Measurements from ENCODE around the gene MYO7A. TPM values are rescaled to one million over a fixed set of nuclear protein-coding genes. Genes with fewer than 3 reads are reported as not detected.

The MYO7A gene
- total and polyA plus RNA-seq, 2 donors (not counting 1 experiment from before 2014, with no cell fraction given) = 0.03 to 0.07 TPM

DNA sequence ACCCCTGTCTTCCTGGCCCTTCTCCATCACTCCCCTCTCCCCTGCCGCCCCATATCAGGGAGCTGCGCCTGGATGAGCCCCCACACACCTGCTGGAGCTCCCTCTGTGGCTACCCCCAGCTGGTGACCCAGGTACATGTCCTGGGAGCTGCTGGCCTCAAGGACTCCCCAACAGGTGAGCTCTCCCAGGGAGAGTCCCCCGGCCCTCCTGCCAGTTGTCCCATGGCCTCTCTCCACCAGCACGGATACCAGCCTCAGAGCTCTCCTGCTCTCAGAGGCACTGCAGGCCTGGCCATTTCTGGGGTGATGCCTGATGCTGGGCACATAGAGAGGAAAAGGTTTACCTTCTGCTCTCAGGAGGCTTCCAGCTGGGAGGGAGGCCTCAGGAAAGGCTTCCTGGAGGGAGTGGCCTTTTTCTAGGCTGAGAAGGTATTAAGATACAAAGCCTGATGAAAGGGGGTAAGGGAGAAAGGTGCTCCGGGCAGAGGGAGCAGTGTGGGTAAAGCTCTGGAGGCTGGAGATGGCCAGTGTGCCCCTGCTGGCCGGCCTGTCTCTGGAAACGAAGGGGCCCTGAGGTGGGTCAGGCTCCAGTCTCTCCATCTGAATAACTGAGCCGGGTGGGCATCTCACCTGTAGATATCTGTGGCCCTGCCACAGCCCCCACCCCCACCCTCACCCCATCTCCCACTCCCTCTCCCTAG is 6.0 kb upstream of the MYO7A start:
- TF ChIP-seq CTCF (IDR thresholded peaks at IDR 0.05) = no peak
- no peak for TF ChIP-seq EZH2 (IDR thresholded peaks at IDR 0.05; ENCODE audit: borderline replicate concordance, insufficient read depth, low read depth, low read length, poor library complexity, severe bottlenecking)
- intact Hi-C loops (cut with micrococcal nuclease) = no loop called here
- ATAC-seq (ENCODE audit: low read depth) (no peak), DNase-seq (no peak)
- H3K9me3 ChIP-seq (ENCODE audit: control extremely low read depth in 1 of 3, control insufficient read depth in 2 of 3, insufficient read depth in 1 of 3, low read length in 2 of 3) = no peaks in the 10 kb centered on the region
- 89% methylated on average over 8 of the region's 8 CpGs for WGBS (ENCODE audit: insufficient coverage)
- ChIA-PET POLR2A (no interaction called here), CTCF (no interaction called here)
- H3K4me2 ChIP-seq (replicated peaks; ENCODE audit: low read depth, low read length, poor library complexity, severe bottlenecking) = no peak overlapping the region
- no peak overlapping the region for H3K4me3 Mint-ChIP-seq
- H3K27me3 ChIP-seq (replicated peaks in 1 of 4; ENCODE audit: control extremely low read depth in 1 of 4, control insufficient read depth in 3 of 4, insufficient read depth in 4 of 4, low read length in 3 of 4) = peaks cover 0 to 9% (median 0%) of the 10 kb centered on the region in 4 experiments
- no peaks in the 10 kb centered on the region for H3K79me2 ChIP-seq (ENCODE audit: control insufficient read depth, insufficient read depth, low read length)
- H4K20me1 ChIP-seq (ENCODE audit: control insufficient read depth, insufficient read depth, low read length, poor library complexity, severe bottlenecking) = no peaks in the 10 kb centered on the region
- H3K27ac ChIP-seq (ENCODE audit: low read length in 2 of 2) = no peak overlapping the region
- no peak overlapping the region for H2AFZ ChIP-seq (ENCODE audit: insufficient read depth, low read depth, low read length, poor library complexity, severe bottlenecking)
- H3K9ac ChIP-seq (ENCODE audit: low read length) = no peak overlapping the region
- no peak overlapping the region for H3K4me3 ChIP-seq (ENCODE audit: control extremely low read depth in 1 of 5, extremely low read depth in 1 of 5, insufficient read depth in 1 of 5, low read depth in 2 of 5, low read length in 4 of 5)
- H3K4me1 ChIP-seq (ENCODE audit: control insufficient read depth in 2 of 2, insufficient read depth in 2 of 2, low read length in 2 of 2) = peaks cover 3 to 4% of the 10 kb centered on the region in 2 donors
- H3K27me3 Mint-ChIP-seq = peaks cover 10% of the 10 kb centered on the region
- peaks cover 9% of the 10 kb centered on the region for H3K4me1 Mint-ChIP-seq
- H3K27ac Mint-ChIP-seq = no peak overlapping the region
- H3K36me3 ChIP-seq (replicated peaks in 1 of 2; ENCODE audit: control extremely low read depth in 1 of 2, control insufficient read depth in 1 of 2, extremely low read depth in 1 of 2, insufficient read depth in 2 of 2, low read length in 1 of 2) = no peaks in the 10 kb centered on the region
- H3K9me3 Mint-ChIP-seq (ENCODE audit: insufficient read depth) = no peaks in the 10 kb centered on the region

GRCh38 chr11:77122576-77123212 is 5.4 kb upstream of the MYO7A start:
- no peaks in the 10 kb centered on the region for H3K9me3 Mint-ChIP-seq (ENCODE audit: insufficient read depth)
- no peaks in the 10 kb centered on the region for H4K20me1 ChIP-seq (ENCODE audit: control insufficient read depth, insufficient read depth, low read length, poor library complexity, severe bottlenecking)
- H3K36me3 ChIP-seq (replicated peaks in 1 of 2; ENCODE audit: control extremely low read depth in 1 of 2, control insufficient read depth in 1 of 2, extremely low read depth in 1 of 2, insufficient read depth in 2 of 2, low read length in 1 of 2) = no peaks in the 10 kb centered on the region
- no peaks in the 10 kb centered on the region for H3K9me3 ChIP-seq (ENCODE audit: control extremely low read depth in 1 of 3, control insufficient read depth in 2 of 3, insufficient read depth in 1 of 3, low read length in 2 of 3)
- no peak for DNase-seq
- ChIA-PET CTCF (interaction anchor here (0.7 kb wide), 1 partner anchor 11 kb away, joined by 3 read pairs; no protein-coding TSS in a partner anchor), POLR2A (no interaction called here)
- H3K27ac Mint-ChIP-seq = no peak overlapping the region
- no peak overlapping the region for H3K27ac ChIP-seq (ENCODE audit: low read length in 2 of 2)
- H3K27me3 Mint-ChIP-seq = peaks cover 10% of the 10 kb centered on the region
- WGBS (ENCODE audit: insufficient coverage) = 89% methylated on average over 5 of the region's 7 CpGs
- H3K4me1 Mint-ChIP-seq = peaks cover 15% of the 10 kb centered on the region
- H3K27me3 ChIP-seq (replicated peaks in 1 of 4; ENCODE audit: control extremely low read depth in 1 of 4, control insufficient read depth in 3 of 4, insufficient read depth in 4 of 4, low read length in 3 of 4) = peaks cover 0 to 13% (median 0%) of the 10 kb centered on the region in 4 experiments
- TF ChIP-seq CTCF (IDR thresholded peaks at IDR 0.05) = no peak
- no peak for TF ChIP-seq EZH2 (IDR thresholded peaks at IDR 0.05; ENCODE audit: borderline replicate concordance, insufficient read depth, low read depth, low read length, poor library complexity, severe bottlenecking)
- H3K4me1 ChIP-seq (ENCODE audit: control insufficient read depth in 2 of 2, insufficient read depth in 2 of 2, low read length in 2 of 2) = peaks cover 10 to 11% of the 10 kb centered on the region in 2 donors
- H3K4me3 Mint-ChIP-seq = no peak overlapping the region
- no peak overlapping the region for H3K4me3 ChIP-seq (ENCODE audit: control extremely low read depth in 1 of 5, extremely low read depth in 1 of 5, insufficient read depth in 1 of 5, low read depth in 2 of 5, low read length in 4 of 5)
- no peak overlapping the region for H2AFZ ChIP-seq (ENCODE audit: insufficient read depth, low read depth, low read length, poor library complexity, severe bottlenecking)
- no peak overlapping the region for H3K4me2 ChIP-seq (replicated peaks; ENCODE audit: low read depth, low read length, poor library complexity, severe bottlenecking)
- no peak overlapping the region for H3K9ac ChIP-seq (ENCODE audit: low read length)
- intact Hi-C loops (cut with micrococcal nuclease) = no loop called here
- ATAC-seq (ENCODE audit: low read depth) = no peak
- H3K79me2 ChIP-seq (ENCODE audit: control insufficient read depth, insufficient read depth, low read length) = no peaks in the 10 kb centered on the region
